ENCODE results near the gene NCBP1.

Gene NCBP1

GRCh38 chr9:97632248-97632984, 1.2 kb upstream of the NCBP1 start:
- Histone ChIP-seq H3K9me3 (ENCODE audit: severe bottlenecking) (no peaks in the 10 kb centered on the region), H3K36me3 (peaks cover 14% of the 10 kb centered on the region), H3K27me3 (ENCODE audit: insufficient read depth, low read depth, severe bottlenecking) (no peaks in the 10 kb centered on the region), H3K4me3 (ENCODE audit: low read depth, low read length) (peak overlapping the region; percentile 97), H3K27ac (peak overlapping the region; percentile 95)
- TF ChIP-seq CTCF (IDR thresholded peaks at IDR 0.05; ENCODE audit: low read depth, low read length) = no peak
- peak; percentile 72 for DNase-seq

DNA sequence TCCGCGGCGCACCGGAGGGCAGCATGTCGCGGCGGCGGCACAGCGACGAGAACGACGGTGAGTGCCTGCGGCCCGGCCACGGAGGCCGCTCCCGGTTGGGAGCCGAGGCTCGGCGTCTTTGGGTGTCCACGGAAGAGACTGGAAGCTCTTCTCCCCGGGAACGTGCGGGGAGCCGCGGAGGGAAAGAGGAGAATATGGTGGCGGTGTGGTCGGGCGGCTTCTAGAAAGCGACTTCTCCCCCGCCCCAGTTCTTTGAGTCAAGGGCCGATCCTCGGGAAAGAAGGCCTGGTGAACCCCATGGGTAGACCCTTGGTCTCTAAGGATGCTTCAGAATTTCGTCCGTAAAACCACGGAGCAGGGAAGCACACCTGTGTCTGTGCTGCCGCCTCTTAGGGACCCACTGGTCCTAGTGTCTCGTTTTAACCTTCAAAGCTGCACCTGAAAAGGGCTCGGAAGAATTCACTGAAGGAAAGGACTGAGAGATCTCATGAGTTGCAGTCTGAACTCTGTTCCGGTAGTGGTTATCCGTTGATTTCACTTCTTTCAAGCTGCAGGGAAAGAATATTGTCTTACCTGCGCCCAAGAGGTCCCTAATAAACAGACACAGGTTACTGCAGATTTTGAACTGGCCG, 354 bp downstream of the NCBP1 start:
- Histone ChIP-seq H3K4me3 (ENCODE audit: low read depth, low read length) (peak overlapping the region; percentile 97), H3K36me3 (peaks cover 14% of the 10 kb centered on the region), H3K27ac (peak overlapping the region; percentile 95), H3K9me3 (ENCODE audit: severe bottlenecking) (no peaks in the 10 kb centered on the region), H3K27me3 (ENCODE audit: insufficient read depth, low read depth, severe bottlenecking) (no peaks in the 10 kb centered on the region)
- no peak for DNase-seq
- no peak for TF ChIP-seq CTCF (IDR thresholded peaks at IDR 0.05; ENCODE audit: low read depth, low read length)

GRCh38 chr9:97635026-97635425, 1.4 kb downstream of the NCBP1 start:
- H3K27ac ChIP-seq = peak overlapping the region; percentile 95
- no peaks in the 10 kb centered on the region for H3K27me3 ChIP-seq (ENCODE audit: insufficient read depth, low read depth, severe bottlenecking)
- peak overlapping the region; percentile 97 for H3K4me3 ChIP-seq (ENCODE audit: low read depth, low read length)
- TF ChIP-seq CTCF (IDR thresholded peaks at IDR 0.05; ENCODE audit: low read depth, low read length) = no peak
- DNase-seq = no peak
- peaks cover 13% of the 10 kb centered on the region for H3K36me3 ChIP-seq
- no peaks in the 10 kb centered on the region for H3K9me3 ChIP-seq (ENCODE audit: severe bottlenecking)

DNA sequence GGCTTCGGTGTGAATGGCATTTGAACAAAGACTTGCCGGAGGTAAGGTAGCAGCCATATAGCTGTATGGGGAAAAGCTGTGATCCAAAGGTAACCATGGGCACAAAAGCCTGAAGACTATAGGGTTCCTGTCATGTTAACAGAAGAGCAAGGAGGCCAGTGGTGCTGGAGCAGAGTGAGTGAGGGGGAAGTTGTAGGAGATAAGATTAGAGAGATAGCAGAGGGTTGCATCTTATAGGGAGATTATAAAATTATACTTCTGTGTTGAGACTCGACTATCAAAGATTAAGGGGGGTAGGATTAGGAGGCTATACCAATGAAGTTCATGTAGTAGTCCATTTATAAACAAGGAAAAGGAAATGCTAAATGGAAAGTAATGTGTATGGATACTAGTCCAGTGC, 3.3 kb downstream of the NCBP1 start:
- no peak for TF ChIP-seq CTCF (IDR thresholded peaks at IDR 0.05; ENCODE audit: low read depth, low read length)
- H3K27ac ChIP-seq = no peak overlapping the region
- peaks cover 28% of the 10 kb centered on the region for H3K36me3 ChIP-seq
- H3K9me3 ChIP-seq (ENCODE audit: severe bottlenecking) = no peaks in the 10 kb centered on the region
- DNase-seq = no peak
- no peaks in the 10 kb centered on the region for H3K27me3 ChIP-seq (ENCODE audit: insufficient read depth, low read depth, severe bottlenecking)
- no peak overlapping the region for H3K4me3 ChIP-seq (ENCODE audit: low read depth, low read length)

DNA sequence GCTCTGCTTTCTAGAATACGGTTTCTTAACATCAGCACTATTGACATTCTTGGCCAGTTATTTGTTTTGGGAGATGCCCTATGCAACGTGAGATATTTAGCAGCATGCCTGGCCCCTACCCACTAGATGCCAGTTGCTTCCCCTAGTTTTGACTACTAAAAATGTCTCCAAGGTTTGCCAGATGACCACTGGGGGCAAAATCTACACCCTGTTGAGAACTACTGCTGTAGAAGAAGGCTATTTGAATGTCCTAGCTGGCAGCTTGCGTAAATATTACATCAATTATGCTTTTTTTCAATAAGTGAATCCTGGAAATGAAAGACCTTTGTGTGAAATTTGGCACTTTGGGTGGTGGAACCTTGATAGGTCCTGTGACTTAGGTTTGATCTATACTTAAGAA, 5.0 kb downstream of the NCBP1 start:
- H3K9me3 ChIP-seq (ENCODE audit: severe bottlenecking) = no peaks in the 10 kb centered on the region
- no peak overlapping the region for H3K4me3 ChIP-seq (ENCODE audit: low read depth, low read length)
- H3K36me3 ChIP-seq = peaks cover 45% of the 10 kb centered on the region
- DNase-seq = no peak
- no peaks in the 10 kb centered on the region for H3K27me3 ChIP-seq (ENCODE audit: insufficient read depth, low read depth, severe bottlenecking)
- peak; percentile 31; the same call in 1 of the 2 replicates for TF ChIP-seq CTCF (IDR thresholded peaks at IDR 0.05; ENCODE audit: low read depth, low read length)
- H3K27ac ChIP-seq = no peak overlapping the region
